Activated naive CD4-positive, alpha-beta T cell treated with anti-CD3 and anti-CD28 coated beads, Interleukin-2, amount 10 ng/mL, durations not matched to agents 7 days and 5 days (primary cell): Measurements from ENCODE around the gene FGFR2.
A peak's percentile ranks its signal among the peaks of the same experiment; 100 is the strongest.

Source experiments
- CTCF ChIA-PET: fragments of 350-600 bp; sonication (Branson Sonifier 250); formaldehyde crosslinking; loops from one replicate; lab custom pipeline; 2021; ENCODE audit warnings: antibody characterized with exemption; lab: Charles Lee
- DNase-seq: peaks from one replicate; pipeline ENCODE4 v3.0.0-alpha.2; 2020
- H3K27ac Mint-ChIP-seq: one replicate; pipeline ENCODE4 v1.8.0; 2021; ENCODE audit warnings: mild to moderate bottlenecking, moderate library complexity, mixed read lengths
- H3K27me3 Mint-ChIP-seq: one replicate; pipeline ENCODE4 v1.8.0; 2021; ENCODE audit warnings: mild to moderate bottlenecking, mixed read lengths
- H3K36me3 Mint-ChIP-seq: one replicate; pipeline ENCODE4 v1.8.0; 2021; ENCODE audit warnings: mixed read lengths
- H3K4me1 Mint-ChIP-seq: one replicate; pipeline ENCODE4 v1.8.0; 2021; ENCODE audit warnings: mixed read lengths
- H3K4me3 Mint-ChIP-seq: one replicate; pipeline ENCODE4 v1.8.0; 2021; ENCODE audit warnings: mild to moderate bottlenecking, moderate library complexity, mixed read lengths
- H3K9me3 Mint-ChIP-seq: one replicate; pipeline ENCODE4 v1.8.0; 2021; ENCODE audit warnings: mixed read lengths

Gene FGFR2

GRCh38 chr10:121600611-121601010, 2.4 kb upstream of the FGFR2 start:
- Mint-ChIP-seq H3K4me1 (peaks cover 6% of the 10 kb centered on the region), H3K4me3 (no peak overlapping the region), H3K9me3 (no peaks in the 10 kb centered on the region), H3K36me3 (peaks cover 3% of the 10 kb centered on the region), H3K27me3 (peaks cover 61% of the 10 kb centered on the region), H3K27ac (no peak overlapping the region)
- no peak for DNase-seq
- CTCF ChIA-PET, result no interaction called here

- CTCF ChIA-PET, result no interaction called here
- Mint-ChIP-seq H3K9me3 (no peaks in the 10 kb centered on the region), H3K27me3 (peaks cover 67% of the 10 kb centered on the region), H3K4me3 (no peak overlapping the region), H3K27ac (no peak overlapping the region), H3K4me1 (peaks cover 6% of the 10 kb centered on the region), H3K36me3 (peaks cover 3% of the 10 kb centered on the region)
- DNase-seq, result no peak
Measured at GRCh38 chr10:121599947-121600346, 1.7 kb upstream of the FGFR2 start.

GRCh38 chr10:121597504-121598262, 561 bp downstream of the FGFR2 start:
- H3K27me3 Mint-ChIP-seq, result peaks cover 76% of the 10 kb centered on the region
- H3K9me3 Mint-ChIP-seq, result no peaks in the 10 kb centered on the region
- H3K36me3 Mint-ChIP-seq, result peaks cover 3% of the 10 kb centered on the region
- H3K4me3 Mint-ChIP-seq, result no peak overlapping the region
- no peak for DNase-seq
- CTCF ChIA-PET, result no interaction called here
- no peak overlapping the region for H3K27ac Mint-ChIP-seq
- peaks cover 6% of the 10 kb centered on the region for H3K4me1 Mint-ChIP-seq

GRCh38 chr10:121596689-121597503, 1.3 kb downstream of the FGFR2 start:
- H3K4me1 Mint-ChIP-seq, result peaks cover 6% of the 10 kb centered on the region
- H3K9me3 Mint-ChIP-seq, result no peaks in the 10 kb centered on the region
- peaks cover 3% of the 10 kb centered on the region for H3K36me3 Mint-ChIP-seq
- peak overlapping the region; percentile 70 for H3K27ac Mint-ChIP-seq
- CTCF ChIA-PET, result no interaction called here
- peaks cover 76% of the 10 kb centered on the region for H3K27me3 Mint-ChIP-seq
- DNase-seq, result no peak
- H3K4me3 Mint-ChIP-seq, result peak overlapping the region; percentile 21

GRCh38 chr10:121595806-121596688, 2.2 kb downstream of the FGFR2 start:
- no peak overlapping the region for H3K4me3 Mint-ChIP-seq
- peaks cover 3% of the 10 kb centered on the region for H3K36me3 Mint-ChIP-seq
- CTCF ChIA-PET, result no interaction called here
- H3K4me1 Mint-ChIP-seq, result peaks cover 6% of the 10 kb centered on the region
- DNase-seq, result no peak
- peaks cover 67% of the 10 kb centered on the region for H3K27me3 Mint-ChIP-seq
- no peak overlapping the region for H3K27ac Mint-ChIP-seq
- no peaks in the 10 kb centered on the region for H3K9me3 Mint-ChIP-seq

GRCh38 chr10:121595351-121595805, 2.9 kb downstream of the FGFR2 start:
- H3K4me1 Mint-ChIP-seq, result peaks cover 6% of the 10 kb centered on the region
- H3K36me3 Mint-ChIP-seq, result peaks cover 3% of the 10 kb centered on the region
- no peak overlapping the region for H3K4me3 Mint-ChIP-seq
- H3K9me3 Mint-ChIP-seq, result no peaks in the 10 kb centered on the region
- CTCF ChIA-PET, result interaction anchor here (0.7 kb wide), 1 partner anchor 57 kb away, joined by 3 read pairs; no protein-coding TSS in a partner anchor
- H3K27me3 Mint-ChIP-seq, result peaks cover 60% of the 10 kb centered on the region
- no peak for DNase-seq
- no peak overlapping the region for H3K27ac Mint-ChIP-seq

GRCh38 chr10:121594623-121595350, 3.5 kb downstream of the FGFR2 start:
- no peak for DNase-seq
- peaks cover 54% of the 10 kb centered on the region for H3K27me3 Mint-ChIP-seq
- CTCF ChIA-PET, result interaction anchor here (0.7 kb wide), 1 partner anchor 57 kb away, joined by 3 read pairs; no protein-coding TSS in a partner anchor
- H3K27ac Mint-ChIP-seq, result no peak overlapping the region
- H3K36me3 Mint-ChIP-seq, result peaks cover 3% of the 10 kb centered on the region
- no peak overlapping the region for H3K4me3 Mint-ChIP-seq
- no peaks in the 10 kb centered on the region for H3K9me3 Mint-ChIP-seq
- H3K4me1 Mint-ChIP-seq, result peaks cover 6% of the 10 kb centered on the region

- Mint-ChIP-seq H3K4me3 (no peak overlapping the region), H3K36me3 (peaks cover 3% of the 10 kb centered on the region), H3K27ac (no peak overlapping the region), H3K9me3 (no peaks in the 10 kb centered on the region), H3K27me3 (peaks cover 47% of the 10 kb centered on the region), H3K4me1 (peaks cover 6% of the 10 kb centered on the region)
- CTCF ChIA-PET, result no interaction called here
- no peak for DNase-seq
Measured at GRCh38 chr10:121594076-121594475, 4.2 kb downstream of the FGFR2 start.

GRCh38 chr10:121593281-121594075, 4.8 kb downstream of the FGFR2 start:
- Mint-ChIP-seq H3K27me3 (peaks cover 43% of the 10 kb centered on the region), H3K4me1 (peaks cover 4% of the 10 kb centered on the region), H3K9me3 (no peaks in the 10 kb centered on the region), H3K36me3 (peaks cover 3% of the 10 kb centered on the region), H3K27ac (no peak overlapping the region), H3K4me3 (no peak overlapping the region)
- CTCF ChIA-PET, result no interaction called here
- no peak for DNase-seq

- CTCF ChIA-PET, result no interaction called here
- DNase-seq, result no peak
- peaks cover 32% of the 10 kb centered on the region for H3K27me3 Mint-ChIP-seq
Measured at GRCh38 chr10:121592155-121592890, 5.9 kb downstream of the FGFR2 start.

GRCh38 chr10:121591186-121591585, 7.1 kb downstream of the FGFR2 start:
- DNase-seq, result no peak
- CTCF ChIA-PET, result no interaction called here
- Mint-ChIP-seq H3K27me3 (peaks cover 21% of the 10 kb centered on the region), H3K36me3 (no peaks in the 10 kb centered on the region), H3K9me3 (no peaks in the 10 kb centered on the region), H3K4me3 (no peak overlapping the region), H3K27ac (no peak overlapping the region), H3K4me1 (no peaks in the 10 kb centered on the region)

More at GRCh38 chr10:121592155-121592890, 5.9 kb downstream of the FGFR2 start:
- H3K4me3 Mint-ChIP-seq, result no peak overlapping the region
- H3K4me1 Mint-ChIP-seq, result peaks cover 4% of the 10 kb centered on the region
- H3K27ac Mint-ChIP-seq, result no peak overlapping the region
- H3K36me3 Mint-ChIP-seq, result peaks cover 3% of the 10 kb centered on the region
- no peaks in the 10 kb centered on the region for H3K9me3 Mint-ChIP-seq

GRCh38 chr10:121590772-121591171, 7.5 kb downstream of the FGFR2 start:
- Mint-ChIP-seq H3K9me3 (no peaks in the 10 kb centered on the region), H3K4me1 (no peaks in the 10 kb centered on the region), H3K4me3 (no peak overlapping the region), H3K27me3 (peaks cover 17% of the 10 kb centered on the region), H3K36me3 (no peaks in the 10 kb centered on the region), H3K27ac (no peak overlapping the region)
- CTCF ChIA-PET, result no interaction called here
- no peak for DNase-seq
